Activated T-cell treated with anti-CD3 and anti-CD28 coated beads, Interleukin-2, amount 50 U/mL, for 72 hours (primary cell): Measurements from ENCODE around the gene NUDC. TPM values are rescaled to one million over a fixed set of nuclear protein-coding genes. Genes with fewer than 3 reads are reported as not detected.
A peak's percentile ranks its signal among the peaks of the same experiment; 100 is the strongest.

Experiments used
- ATAC-seq, 2 donors: fragments of 150-1000 bp; cut with Tn5 transposase; replicated peaks in 1 of 2; 2 replicates each; pipeline ENCODE4 v1.10.0; 2021; ENCODE audit warnings: moderate library complexity in 2 of 2, mild to moderate bottlenecking in 1 of 2
- DNase-seq, 2 donors: peaks; one replicate each; pipeline ENCODE4 v3.0.0; 2021 to 2022; ENCODE audit warnings: mixed read lengths in 1 of 2
- H3K27ac Mint-ChIP-seq: one replicate; pipeline ENCODE4 v1.8.0; 2022; ENCODE audit warnings: mild to moderate bottlenecking, moderate library complexity, mixed read lengths
- H3K27me3 Mint-ChIP-seq: one replicate; pipeline ENCODE4 v1.8.0; 2022; ENCODE audit warnings: low read depth, mixed read lengths
- H3K36me3 Mint-ChIP-seq, 2 donors: one replicate each; pipeline ENCODE4 v1.8.0; 2022; ENCODE audit warnings: mixed read lengths in 2 of 2, mild to moderate bottlenecking in 1 of 2; ENCODE audit not compliant: insufficient read depth in 2 of 2
- H3K4me1 Mint-ChIP-seq: one replicate; pipeline ENCODE4 v1.8.0; 2022; ENCODE audit warnings: low read depth, mixed read lengths
- H3K4me3 Mint-ChIP-seq, 2 donors: one replicate each; pipeline ENCODE4 v1.8.0; 2022; ENCODE audit warnings: mild to moderate bottlenecking in 2 of 2, mixed read lengths in 2 of 2, moderate library complexity in 2 of 2
- H3K9me3 Mint-ChIP-seq, 2 donors: one replicate each; pipeline ENCODE4 v1.8.0; 2022; ENCODE audit warnings: mixed read lengths in 2 of 2
- total RNA-seq, 2 donors: library from RNA; stranded (reverse); gene quantifications; one replicate each; pipeline ENCODE4 v1.2.3, GENCODE V29; 2022

NUDC gene
- total RNA-seq, 2 donors from 2014 or later, result 61.6 to 78.5 TPM

DNA sequence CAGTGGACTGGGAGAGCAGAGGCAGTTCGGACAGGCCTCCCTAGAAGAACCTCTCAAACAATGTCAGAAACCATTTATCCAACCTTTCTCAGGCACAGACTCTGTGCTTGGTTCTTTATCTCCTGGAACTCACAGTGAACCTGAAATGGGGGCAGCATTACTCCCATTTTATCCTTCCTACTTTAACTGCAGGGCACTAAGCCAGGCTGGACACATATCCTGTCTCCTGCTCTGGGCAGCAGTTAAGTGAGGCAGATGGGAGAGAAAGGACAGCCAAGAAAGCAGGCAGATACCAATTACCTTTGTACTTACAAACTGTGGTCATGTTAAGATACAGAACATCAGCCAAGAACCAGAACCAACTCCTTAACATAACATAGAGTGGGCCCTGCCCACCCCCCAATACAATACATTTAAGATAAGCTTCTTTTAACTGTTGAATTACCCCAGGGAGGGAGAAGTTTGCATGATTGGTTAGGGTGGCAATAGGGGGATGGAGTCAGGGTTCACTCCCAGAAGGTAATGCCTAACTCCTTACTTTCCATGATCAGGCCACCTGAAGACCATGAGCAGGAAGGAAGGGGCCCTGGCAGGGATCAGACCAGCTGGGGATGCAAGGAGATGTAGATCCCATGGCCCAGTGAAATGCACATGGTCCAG lies 27.9 kb downstream of the NUDC start:
- peaks cover 6 to 12% of the 10 kb centered on the region in 2 donors for H3K36me3 Mint-ChIP-seq
- ATAC-seq (no peak), DNase-seq (no peak)
- no peaks in the 10 kb centered on the region for H3K9me3 Mint-ChIP-seq
- no peak overlapping the region for H3K4me3 Mint-ChIP-seq
- H3K4me1 Mint-ChIP-seq, result no peaks in the 10 kb centered on the region
- no peaks in the 10 kb centered on the region for H3K27me3 Mint-ChIP-seq
- H3K27ac Mint-ChIP-seq, result no peak overlapping the region

DNA sequence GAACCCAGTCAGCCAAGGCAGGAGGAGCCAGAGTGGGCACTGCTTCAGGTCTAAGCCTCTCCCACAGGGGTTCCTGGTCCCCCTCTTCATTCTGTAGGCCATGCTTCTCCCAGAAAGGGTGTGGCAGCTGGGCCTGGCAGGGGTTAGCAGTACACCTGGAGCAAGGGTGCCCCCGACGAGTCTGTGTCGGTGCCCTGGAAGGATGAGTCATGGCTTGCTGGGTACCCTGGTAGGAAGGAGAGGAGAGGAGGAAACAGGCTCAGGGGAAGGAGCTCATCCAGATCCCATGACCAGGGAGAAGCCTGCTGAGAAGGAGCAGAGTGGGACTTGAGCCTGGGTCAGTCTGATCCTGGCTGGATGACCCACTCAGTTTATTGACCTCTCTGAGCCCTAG lies 28.4 kb downstream of the NUDC start:
- no peak overlapping the region for H3K27ac Mint-ChIP-seq

DNA sequence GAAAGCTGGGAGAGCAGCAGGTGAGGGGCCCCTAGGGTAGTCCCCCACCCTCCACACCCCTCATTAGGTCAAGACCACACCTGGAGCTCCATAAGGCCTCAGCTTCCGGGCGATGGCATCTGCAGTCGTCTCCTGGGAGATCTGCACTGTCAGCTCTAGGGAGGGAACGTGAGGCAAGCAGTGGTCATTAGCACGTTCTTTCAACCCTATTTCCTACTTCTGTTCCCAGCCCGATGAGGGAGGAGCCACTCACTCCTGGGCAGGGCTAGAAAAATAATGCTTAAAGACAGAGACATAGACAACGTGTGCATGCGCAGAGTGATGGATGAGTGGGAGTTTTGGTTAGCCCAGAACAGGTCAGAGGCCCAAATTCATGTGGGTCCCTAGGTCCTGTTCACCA lies 29.1 kb downstream of the NUDC start:
- no peak for ATAC-seq
- no peaks in the 10 kb centered on the region for H3K4me1 Mint-ChIP-seq

More for the DNA sequence above, 28.4 kb downstream of the NUDC start:
- Mint-ChIP-seq H3K36me3 (peaks cover 6 to 11% of the 10 kb centered on the region in 2 donors), H3K9me3 (no peaks in the 10 kb centered on the region), H3K4me1 (no peaks in the 10 kb centered on the region), H3K27me3 (no peaks in the 10 kb centered on the region), H3K4me3 (no peak overlapping the region)
- ATAC-seq, result peak in 1 of 2 donors; percentile 14
- DNase-seq, result no peak

GRCh38 chr1:26951216-26951615 lies 29.7 kb downstream of the NUDC start:
- Mint-ChIP-seq H3K27ac (no peak overlapping the region), H3K27me3 (no peaks in the 10 kb centered on the region), H3K36me3 (peaks cover 0 to 3% of the 10 kb centered on the region in 2 donors), H3K9me3 (peaks cover 0 to 2% of the 10 kb centered on the region in 2 donors), H3K4me1 (no peaks in the 10 kb centered on the region), H3K4me3 (no peak overlapping the region)
- ATAC-seq (peak in 1 of 2 donors; percentile 5), DNase-seq (no peak)

More for the DNA sequence above, 29.1 kb downstream of the NUDC start:
- Mint-ChIP-seq H3K27ac (no peak overlapping the region), H3K4me3 (no peak overlapping the region), H3K27me3 (no peaks in the 10 kb centered on the region), H3K9me3 (no peaks in the 10 kb centered on the region), H3K36me3 (peaks cover 0 to 4% of the 10 kb centered on the region in 2 donors)
- no peak for DNase-seq

GRCh38 chr1:26951821-26952497 lies 30.4 kb downstream of the NUDC start:
- Mint-ChIP-seq H3K27ac (no peak overlapping the region), H3K9me3 (peaks cover 0 to 2% of the 10 kb centered on the region in 2 donors), H3K36me3 (no peaks in the 10 kb centered on the region), H3K4me1 (no peaks in the 10 kb centered on the region), H3K27me3 (no peaks in the 10 kb centered on the region), H3K4me3 (no peak overlapping the region)
- ATAC-seq, result peak in 1 of 2 donors; percentile 21
- no peak for DNase-seq

DNA sequence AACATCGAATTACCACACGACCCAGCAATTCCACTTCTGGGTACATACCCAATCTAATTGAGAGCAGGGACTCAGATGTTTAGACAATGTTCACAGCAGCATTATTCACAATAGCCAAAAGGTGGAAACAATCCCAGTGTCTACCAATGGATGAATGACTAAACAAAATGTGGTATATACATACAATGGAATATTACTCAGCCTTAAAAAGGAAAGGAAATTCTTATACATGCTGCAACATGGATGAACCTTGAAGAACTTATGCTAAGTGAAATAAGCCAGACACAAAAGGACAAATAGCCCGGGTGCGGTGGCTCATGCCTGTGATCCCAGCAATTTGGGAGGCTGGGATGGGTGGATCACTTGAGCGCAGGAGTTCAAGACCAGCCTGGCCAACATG lies 31.8 kb downstream of the NUDC start:
- H3K36me3 Mint-ChIP-seq, result no peaks in the 10 kb centered on the region

DNA sequence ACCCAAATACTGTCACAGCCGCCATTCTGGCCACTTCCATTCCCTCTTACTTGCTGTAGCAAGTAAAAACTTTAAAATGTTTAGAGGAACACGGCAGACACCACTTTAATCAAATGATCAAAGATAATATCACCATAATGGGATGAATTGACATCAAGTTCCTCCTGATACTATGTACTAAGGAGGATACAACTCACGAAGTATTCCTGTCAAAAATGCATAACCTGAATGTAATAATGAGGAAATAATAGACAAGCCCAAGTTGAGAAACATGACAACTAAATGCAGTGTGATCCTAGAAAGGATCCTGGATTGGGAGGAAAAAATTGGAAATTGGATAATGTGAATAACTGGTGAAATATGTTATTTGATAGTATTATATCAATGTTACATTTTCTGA lies 34.8 kb downstream of the NUDC start:
- peaks cover 0 to 2% of the 10 kb centered on the region in 2 donors for H3K9me3 Mint-ChIP-seq
- no peak for ATAC-seq
- H3K4me1 Mint-ChIP-seq, result peaks cover 6% of the 10 kb centered on the region
- peaks cover 0 to 2% of the 10 kb centered on the region in 2 donors for H3K36me3 Mint-ChIP-seq
- peaks cover 17% of the 10 kb centered on the region for H3K27me3 Mint-ChIP-seq
- H3K27ac Mint-ChIP-seq, result no peak overlapping the region
- no peak for DNase-seq
- no peak overlapping the region for H3K4me3 Mint-ChIP-seq

More for the DNA sequence above, 31.8 kb downstream of the NUDC start:
- Mint-ChIP-seq H3K4me1 (no peaks in the 10 kb centered on the region), H3K9me3 (peaks cover 0 to 2% of the 10 kb centered on the region in 2 donors), H3K27me3 (peaks cover 1% of the 10 kb centered on the region), H3K4me3 (no peak overlapping the region), H3K27ac (no peak overlapping the region)
- DNase-seq (no peak), ATAC-seq (no peak)

GRCh38 chr1:26957306-26957705 lies 35.8 kb downstream of the NUDC start:
- H3K27me3 Mint-ChIP-seq, result peaks cover 27% of the 10 kb centered on the region
- H3K4me3 Mint-ChIP-seq, result no peak overlapping the region
- DNase-seq (no peak), ATAC-seq (no peak)
- H3K27ac Mint-ChIP-seq, result no peak overlapping the region
- peaks cover 6% of the 10 kb centered on the region for H3K4me1 Mint-ChIP-seq
- peaks cover 0 to 2% of the 10 kb centered on the region in 2 donors for H3K36me3 Mint-ChIP-seq
- peaks cover 0 to 2% of the 10 kb centered on the region in 2 donors for H3K9me3 Mint-ChIP-seq

GRCh38 chr1:26959270-26959669 lies 37.7 kb downstream of the NUDC start:
- H3K4me3 Mint-ChIP-seq, result peak overlapping the region; percentile 69 to 70
- no peak overlapping the region for H3K27ac Mint-ChIP-seq
- peaks cover 29% of the 10 kb centered on the region for H3K27me3 Mint-ChIP-seq
- H3K36me3 Mint-ChIP-seq, result peaks cover 0 to 2% of the 10 kb centered on the region in 2 donors
- DNase-seq, result no peak
- H3K4me1 Mint-ChIP-seq, result peaks cover 6% of the 10 kb centered on the region
- no peak for ATAC-seq
- H3K9me3 Mint-ChIP-seq, result peaks cover 0 to 2% of the 10 kb centered on the region in 2 donors

- H3K36me3 Mint-ChIP-seq, result peaks cover 0 to 2% of the 10 kb centered on the region in 2 donors
- peaks cover 6% of the 10 kb centered on the region for H3K4me1 Mint-ChIP-seq
- ATAC-seq, result peak; percentile 79 to 81
- H3K27me3 Mint-ChIP-seq, result peaks cover 29% of the 10 kb centered on the region
- H3K9me3 Mint-ChIP-seq, result peaks cover 0 to 2% of the 10 kb centered on the region in 2 donors
- peak within 1 kb of the TSS; percentile 75 to 83 for H3K4me3 Mint-ChIP-seq
- peak; percentile 46 to 56 for DNase-seq
- no peak within 1 kb of the TSS for H3K27ac Mint-ChIP-seq
Observed at GRCh38 chr1:26959722-26960624, 38.4 kb downstream of the NUDC start, which contains the start of gene KDF1. TSS of gene KDF1 (minus strand) at chr1:26960468. CDS start at chr1:26952380, 8,088 bp downstream.

DNA sequence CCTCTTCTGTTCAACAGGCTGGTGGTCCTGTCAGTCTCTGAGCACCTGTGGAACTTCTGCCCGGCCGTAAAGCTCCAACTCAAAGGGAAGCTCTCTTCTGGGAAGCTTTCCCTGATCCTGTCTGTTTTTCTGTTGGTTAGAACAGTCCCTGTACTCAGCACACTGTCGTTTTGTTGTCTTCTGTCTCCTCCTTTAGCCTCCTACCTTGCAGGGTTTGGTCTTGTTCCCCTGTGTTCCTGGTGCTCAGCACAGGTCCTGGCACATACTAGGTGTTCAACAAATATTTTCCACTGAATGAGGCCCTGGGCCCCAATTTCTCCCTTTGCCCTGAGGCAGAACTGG lies 39.1 kb downstream of the NUDC start:
- H3K27me3 Mint-ChIP-seq, result peaks cover 29% of the 10 kb centered on the region
- DNase-seq (no peak), ATAC-seq (peak in 1 of 2 donors; percentile 12)

DNA sequence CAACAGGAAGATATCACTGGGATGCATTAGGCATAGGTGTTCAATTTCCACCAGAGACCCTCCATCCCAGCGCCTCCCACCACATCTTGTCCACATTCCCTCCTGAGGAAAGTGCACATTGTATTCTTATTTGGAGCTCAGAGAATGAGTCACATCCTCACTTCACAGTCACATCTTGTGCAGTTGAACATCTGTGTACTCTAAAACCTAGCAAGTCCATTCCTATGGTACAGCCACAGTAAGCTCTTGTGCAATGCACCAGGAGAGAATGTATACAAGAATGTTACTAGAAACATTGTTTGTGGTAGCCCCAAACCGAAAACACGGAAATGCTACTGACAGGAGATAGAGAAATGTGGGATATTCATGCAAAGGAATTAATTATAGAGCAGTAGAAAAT lies 40.3 kb downstream of the NUDC start:
- H3K36me3 Mint-ChIP-seq, result peaks cover 0 to 2% of the 10 kb centered on the region in 2 donors
- DNase-seq (no peak), ATAC-seq (no peak)
- no peak overlapping the region for H3K4me3 Mint-ChIP-seq
- peaks cover 6% of the 10 kb centered on the region for H3K4me1 Mint-ChIP-seq
- no peaks in the 10 kb centered on the region for H3K9me3 Mint-ChIP-seq
- H3K27me3 Mint-ChIP-seq, result peaks cover 34% of the 10 kb centered on the region
- H3K27ac Mint-ChIP-seq, result no peak overlapping the region

More for the DNA sequence above, 39.1 kb downstream of the NUDC start:
- Mint-ChIP-seq H3K4me3 (peak overlapping the region; percentile 75 to 83), H3K4me1 (peaks cover 6% of the 10 kb centered on the region), H3K9me3 (peaks cover 0 to 2% of the 10 kb centered on the region in 2 donors), H3K27ac (no peak overlapping the region), H3K36me3 (peaks cover 0 to 2% of the 10 kb centered on the region in 2 donors)

- no peaks in the 10 kb centered on the region for H3K9me3 Mint-ChIP-seq
- H3K4me1 Mint-ChIP-seq, result peaks cover 6% of the 10 kb centered on the region
- DNase-seq (no peak), ATAC-seq (no peak)
- H3K36me3 Mint-ChIP-seq, result peaks cover 0 to 2% of the 10 kb centered on the region in 2 donors
- H3K27ac Mint-ChIP-seq, result no peak overlapping the region
- no peak overlapping the region for H3K4me3 Mint-ChIP-seq
- peaks cover 35% of the 10 kb centered on the region for H3K27me3 Mint-ChIP-seq
Observed at GRCh38 chr1:26965213-26965612, 43.7 kb downstream of the NUDC start.
